Testis (tissue), 3 donors: ENCODE results near the gene GPD1. TPM values are rescaled to one million over a fixed set of nuclear protein-coding genes. Genes with fewer than 3 reads are reported as not detected.

Experiments
- DNase-seq: peaks from one replicate; pipeline ENCODE4 v3.0.0-alpha.2; 2019
- H3K27ac ChIP-seq, 2 donors: fragments of 200-600 bp; sonication (generic); one replicate each; pipeline ENCODE4 v1.5.1; 2019
- H3K27me3 ChIP-seq: fragments of 200-600 bp; sonication (generic); one replicate; pipeline ENCODE4 v1.5.1; 2019
- H3K36me3 ChIP-seq: fragments of 200-600 bp; sonication (generic); one replicate; pipeline ENCODE4 v1.5.1; 2017; ENCODE audit warnings: low read depth; ENCODE audit errors: missing control alignments
- H3K4me1 ChIP-seq: fragments of 200-600 bp; sonication (generic); one replicate; pipeline ENCODE4 v1.5.1; 2019
- H3K4me3 ChIP-seq, 2 donors: fragments of 200-600 bp; sonication (generic); one replicate each; pipeline ENCODE4 v1.5.1; 2017 to 2019
- H3K9me3 ChIP-seq: fragments of 200-600 bp; sonication (generic); one replicate; pipeline ENCODE4 v1.5.1; 2017
- POLR2A ChIP-seq: fragments of 450-650 bp; IDR thresholded peaks from one replicate; pipeline ENCODE4 v1.6.1; 2017; ENCODE audit warnings: antibody characterized with exemption, mild to moderate bottlenecking, moderate library complexity
- WGBS, 2 donors: methylation state at CpG; one replicate each; pipeline ENCODE4 v1.1.5; 2018; 5-methylcytosine and 5-hydroxymethylcytosine counted together
- intact Hi-C: fragments of 100-400 bp; cut with DNase I; formaldehyde crosslinking; loops from one replicate; pipeline ENCODE4 v1.15.1; 2023; ENCODE audit warnings: low total_unique reads
- polyA plus RNA-seq: library from polyadenylated mRNA; stranded (reverse); fragments of 350-450 nt; fragmentation: Illumina TruSeq; extraction: RNeasy Lipid Tissue Mini Kit (QIAGEN cat#74804); gene quantifications from one replicate; pipeline ENCODE4 v1.2.3, GENCODE V29; 2014; ENCODE audit warnings: low read depth, low replicate concordance; ENCODE audit not compliant: insufficient read depth
- total RNA-seq, 2 donors: library from RNA; depleted of rRNA; stranded (reverse); fragments of >200 nt; gene quantifications; one replicate each; pipeline ENCODE4 v1.2.3, GENCODE V29; 2016
- TF ChIP-seq, protein P1 (sequence below), 3 experiments: fragments of 450-650 bp in 2 of 3; fragments of 200-600 bp in 1 of 3; sonication (generic) in 1 of 3; IDR thresholded peaks; one replicate each; pipeline ENCODE4 v1.5.1; 2016 to 2019; ENCODE audit warnings: antibody characterized with exemption in 3 of 3, mild to moderate bottlenecking in 2 of 3, moderate library complexity in 1 of 3

Gene GPD1
- total and polyA plus RNA-seq, 3 donors from 2014 or later, result 2.1 to 3.1 (median 2.4) TPM

DNA sequence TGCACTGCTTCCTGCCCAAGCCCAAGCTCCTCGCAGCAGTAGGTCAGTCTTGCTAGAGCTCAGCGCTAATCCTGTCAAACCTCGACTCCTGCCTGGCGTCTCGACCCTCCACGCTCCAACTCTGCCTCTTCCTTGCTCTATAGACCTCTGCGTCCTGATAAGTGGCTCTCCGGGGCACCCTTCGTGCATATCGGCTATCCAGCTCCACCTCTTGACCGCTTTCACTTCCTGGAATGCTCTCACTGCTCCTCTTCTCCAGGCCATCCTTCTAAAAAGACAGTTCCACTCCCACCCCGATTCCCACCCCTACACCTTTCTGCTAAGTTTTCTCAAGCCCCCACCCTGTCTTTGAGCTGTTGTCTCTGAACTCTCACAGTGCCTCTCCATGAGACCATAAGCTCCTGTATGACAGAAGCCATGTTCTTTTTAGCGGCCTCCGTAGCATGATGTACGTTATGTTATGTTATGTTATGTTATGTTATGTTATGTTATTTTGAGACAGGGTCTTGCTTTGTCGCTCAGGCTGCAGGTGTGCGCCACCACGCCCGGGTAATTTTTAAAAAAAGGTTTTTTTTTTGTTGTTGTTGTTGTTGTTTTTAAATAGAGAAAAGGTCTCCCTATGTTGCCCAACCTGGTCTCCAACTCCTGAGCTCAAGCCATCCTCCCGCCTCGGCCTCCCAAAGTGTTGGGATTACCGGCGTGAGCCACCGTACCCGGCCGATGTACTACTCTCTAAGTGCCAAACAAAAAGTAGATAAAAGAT is 8.8 kb downstream of the GPD1 start:
- intact Hi-C loops, result no loop called here
- WGBS, 2 donors, result 9 to 13% methylated on average over 26 of the region's 26 CpGs
- peak; percentile 53 for DNase-seq

DNA sequence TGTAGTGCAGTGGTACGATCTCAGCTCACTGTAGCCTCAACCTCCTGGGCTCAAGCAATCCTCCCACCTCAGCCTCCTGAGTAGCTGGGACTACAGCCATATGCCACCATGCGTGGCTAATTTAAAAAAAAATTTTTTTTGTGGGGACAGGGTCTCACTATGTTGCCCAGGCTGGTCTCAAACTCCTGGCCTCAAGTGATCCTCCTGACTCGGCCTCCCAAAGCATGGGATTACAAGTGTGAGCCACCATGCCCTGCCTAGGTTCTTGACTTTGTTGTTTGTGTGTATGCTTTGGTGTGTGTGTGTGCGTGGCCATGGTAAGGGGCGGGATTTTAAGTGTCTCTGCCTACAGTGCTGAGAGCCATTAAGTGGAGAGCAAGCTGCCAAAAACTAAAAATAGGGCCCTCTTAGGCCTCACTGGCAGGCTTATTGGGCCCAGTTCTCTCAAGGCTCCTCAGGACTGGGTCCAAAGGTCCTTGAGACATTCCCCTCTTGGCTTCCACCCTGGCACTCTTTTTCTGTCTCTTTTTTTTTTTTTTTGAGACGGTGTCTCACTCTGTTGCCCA is 13.3 kb downstream of the GPD1 start:
- H3K27ac ChIP-seq, result peak overlapping the region in 1 of 2 donors; percentile 36
- H3K27me3 ChIP-seq, result no peaks in the 10 kb centered on the region
- no peak for DNase-seq
- H3K9me3 ChIP-seq, result no peaks in the 10 kb centered on the region
- WGBS, 2 donors, result 73 to 79% methylated on average over 6 of the region's 6 CpGs
- intact Hi-C loops, result no loop called here
- H3K4me3 ChIP-seq, result no peak overlapping the region
- TF ChIP-seq POLR2A, result no peak
- TF ChIP-seq, protein P1, sequence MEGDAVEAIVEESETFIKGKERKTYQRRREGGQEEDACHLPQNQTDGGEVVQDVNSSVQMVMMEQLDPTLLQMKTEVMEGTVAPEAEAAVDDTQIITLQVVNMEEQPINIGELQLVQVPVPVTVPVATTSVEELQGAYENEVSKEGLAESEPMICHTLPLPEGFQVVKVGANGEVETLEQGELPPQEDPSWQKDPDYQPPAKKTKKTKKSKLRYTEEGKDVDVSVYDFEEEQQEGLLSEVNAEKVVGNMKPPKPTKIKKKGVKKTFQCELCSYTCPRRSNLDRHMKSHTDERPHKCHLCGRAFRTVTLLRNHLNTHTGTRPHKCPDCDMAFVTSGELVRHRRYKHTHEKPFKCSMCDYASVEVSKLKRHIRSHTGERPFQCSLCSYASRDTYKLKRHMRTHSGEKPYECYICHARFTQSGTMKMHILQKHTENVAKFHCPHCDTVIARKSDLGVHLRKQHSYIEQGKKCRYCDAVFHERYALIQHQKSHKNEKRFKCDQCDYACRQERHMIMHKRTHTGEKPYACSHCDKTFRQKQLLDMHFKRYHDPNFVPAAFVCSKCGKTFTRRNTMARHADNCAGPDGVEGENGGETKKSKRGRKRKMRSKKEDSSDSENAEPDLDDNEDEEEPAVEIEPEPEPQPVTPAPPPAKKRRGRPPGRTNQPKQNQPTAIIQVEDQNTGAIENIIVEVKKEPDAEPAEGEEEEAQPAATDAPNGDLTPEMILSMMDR (IDR thresholded peaks at IDR 0.05), result no peak
- H3K4me1 ChIP-seq, result peaks cover 6% of the 10 kb centered on the region
- no peaks in the 10 kb centered on the region for H3K36me3 ChIP-seq

More for the DNA sequence above, 8.8 kb downstream of the GPD1 start:
- Histone ChIP-seq H3K27ac (peak overlapping the region; percentile 69 to 86), H3K27me3 (no peaks in the 10 kb centered on the region), H3K36me3 (no peaks in the 10 kb centered on the region), H3K9me3 (no peaks in the 10 kb centered on the region), H3K4me3 (peak overlapping the region; percentile 72 to 88), H3K4me1 (peaks cover 22% of the 10 kb centered on the region)
- TF ChIP-seq, protein P1 (IDR thresholded peaks at IDR 0.05), result no peak
- no peak for TF ChIP-seq POLR2A

DNA sequence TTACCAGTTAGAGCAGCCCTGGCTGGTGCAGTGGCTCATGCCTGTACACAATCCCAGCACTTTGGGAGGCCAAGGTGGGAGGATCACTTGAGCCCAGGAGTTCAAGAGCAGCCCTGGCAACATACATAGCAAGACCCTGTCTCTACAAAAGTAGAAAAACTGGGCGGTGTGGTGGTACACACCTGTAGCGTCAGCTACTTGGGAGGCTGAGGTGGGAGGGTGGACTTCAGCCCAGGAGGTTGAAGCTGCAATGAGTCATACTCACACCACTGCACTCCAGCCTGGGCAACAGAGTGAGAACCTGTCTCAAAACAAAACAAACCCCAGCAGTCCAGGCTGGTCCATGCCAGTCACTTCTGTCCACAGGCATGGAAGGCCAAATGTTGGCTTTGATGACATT is 15.6 kb downstream of the GPD1 start:
- DNase-seq, result no peak
- TF ChIP-seq POLR2A, result no peak
- TF ChIP-seq, protein P1 (IDR thresholded peaks at IDR 0.05), result no peak
- WGBS, 2 donors, result 100% methylated on average over 2 of the region's 2 CpGs
- Histone ChIP-seq H3K4me1 (peaks cover 6% of the 10 kb centered on the region), H3K27me3 (no peaks in the 10 kb centered on the region), H3K36me3 (no peaks in the 10 kb centered on the region), H3K9me3 (no peaks in the 10 kb centered on the region), H3K4me3 (no peak overlapping the region), H3K27ac (no peak overlapping the region)
- intact Hi-C loops, result no loop called here

DNA sequence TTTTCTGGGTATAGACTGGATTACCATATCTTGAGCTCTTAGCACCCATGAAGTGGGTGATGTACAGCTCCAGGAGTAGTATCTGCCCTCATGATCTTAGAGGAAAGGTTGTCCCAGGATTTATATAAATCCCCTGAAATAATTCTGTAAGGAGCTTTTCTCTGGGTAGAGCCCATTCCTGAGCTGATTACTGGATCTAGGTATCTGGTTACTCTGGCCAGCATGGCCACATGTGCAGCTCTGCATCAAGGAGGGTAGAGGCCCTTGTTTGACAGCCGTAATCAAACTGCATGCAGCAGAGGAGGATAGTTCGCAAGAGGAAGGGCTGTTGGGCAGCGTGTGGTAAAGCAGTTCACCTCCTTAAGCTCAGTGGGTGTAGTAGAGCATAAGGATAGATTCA is 16.7 kb downstream of the GPD1 start:
- WGBS, 2 donors, result 91 to 95% methylated on average over 3 of the region's 3 CpGs
- no peak overlapping the region for H3K4me3 ChIP-seq
- no peaks in the 10 kb centered on the region for H3K9me3 ChIP-seq
- peaks cover 6% of the 10 kb centered on the region for H3K4me1 ChIP-seq
- TF ChIP-seq, protein P1 (IDR thresholded peaks at IDR 0.05), result no peak
- TF ChIP-seq POLR2A, result no peak
- no peak for DNase-seq
- intact Hi-C loops, result no loop called here
- no peaks in the 10 kb centered on the region for H3K36me3 ChIP-seq
- H3K27me3 ChIP-seq, result no peaks in the 10 kb centered on the region
- H3K27ac ChIP-seq, result no peak overlapping the region
